Measurements from ENCODE around the gene SMU1.

SMU1 gene

DNA sequence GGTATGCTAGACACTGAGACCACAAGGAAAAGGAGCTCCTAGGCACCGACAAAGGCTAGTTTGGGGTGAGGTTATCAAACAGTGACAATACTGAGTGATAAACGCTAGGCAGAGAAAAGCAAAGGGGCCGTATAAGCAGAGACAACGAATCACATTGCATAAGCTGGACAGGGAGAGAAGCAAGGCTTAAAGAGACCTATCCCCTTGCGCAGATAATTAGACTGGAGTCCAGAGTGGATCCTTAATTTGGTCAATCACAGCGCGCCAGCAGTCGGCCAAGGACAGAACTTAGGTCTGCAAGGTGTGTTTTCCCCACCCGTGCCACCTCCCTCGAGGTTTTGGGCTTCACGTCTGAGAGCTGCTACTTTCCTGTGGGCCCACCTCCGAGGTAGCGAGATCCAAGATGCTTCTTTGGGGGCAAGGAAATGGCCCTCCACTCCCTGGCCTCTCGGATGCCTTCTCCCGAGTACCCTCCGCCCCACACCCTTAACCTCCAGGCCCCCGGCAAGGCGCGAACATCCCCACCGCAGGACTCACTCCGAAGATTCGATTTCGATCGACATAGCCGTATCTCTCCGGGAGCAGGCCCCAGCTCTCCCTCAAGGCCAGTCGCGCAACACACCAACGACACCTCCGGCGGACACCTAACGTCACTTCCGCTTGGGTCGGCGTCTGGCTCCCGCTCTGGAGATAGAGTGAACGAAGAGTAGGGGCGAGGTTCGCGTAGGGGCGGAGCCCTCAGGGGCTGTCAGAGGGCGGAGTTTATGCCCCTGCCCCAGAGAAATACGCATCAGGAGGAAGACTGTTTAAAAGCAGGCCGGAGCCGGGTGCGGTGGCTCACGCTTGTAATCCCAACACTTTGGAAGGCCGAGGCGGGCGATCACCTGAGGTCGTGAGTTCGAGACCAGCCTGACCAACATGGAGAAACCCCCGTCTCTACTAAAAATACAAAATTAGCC, at the start of gene SMU1:
TSS of gene SMU1 (minus strand) at position 629 of the 959 bp plus-strand sequence. CDS start at position 563, 66 bp downstream.
- peak; percentile 95 for DNase-seq

DNA sequence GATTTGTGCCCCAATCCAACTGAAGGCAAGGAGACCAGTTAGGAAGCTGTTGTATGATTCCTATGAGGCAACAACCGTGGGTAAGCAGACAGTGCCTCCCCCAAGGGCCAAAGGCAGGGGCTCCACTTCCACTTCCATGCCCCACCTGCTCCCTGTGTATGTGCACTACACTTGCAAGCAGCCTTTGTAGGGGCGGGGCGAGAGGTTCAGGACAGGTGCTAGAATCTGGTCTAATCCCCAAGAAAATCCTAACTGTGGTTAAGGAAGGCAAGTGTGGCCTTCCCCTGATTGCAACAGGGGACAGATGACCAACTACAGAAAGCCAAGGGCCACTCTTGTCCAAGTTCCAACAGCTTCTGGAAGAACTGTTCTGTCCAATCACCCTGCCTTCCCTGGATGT, 49.0 kb upstream of the SMU1 start:
- DNase-seq: no peak

- DNase-seq: no peak
Measured at GRCh38 chr9:33124751-33125381, 48.4 kb upstream of the SMU1 start.

GRCh38 chr9:33124046-33124445, 47.6 kb upstream of the SMU1 start:
- DNase-seq: no peak

- no peak for DNase-seq
Measured at GRCh38 chr9:33123407-33124031, 47.0 kb upstream of the SMU1 start.

DNA sequence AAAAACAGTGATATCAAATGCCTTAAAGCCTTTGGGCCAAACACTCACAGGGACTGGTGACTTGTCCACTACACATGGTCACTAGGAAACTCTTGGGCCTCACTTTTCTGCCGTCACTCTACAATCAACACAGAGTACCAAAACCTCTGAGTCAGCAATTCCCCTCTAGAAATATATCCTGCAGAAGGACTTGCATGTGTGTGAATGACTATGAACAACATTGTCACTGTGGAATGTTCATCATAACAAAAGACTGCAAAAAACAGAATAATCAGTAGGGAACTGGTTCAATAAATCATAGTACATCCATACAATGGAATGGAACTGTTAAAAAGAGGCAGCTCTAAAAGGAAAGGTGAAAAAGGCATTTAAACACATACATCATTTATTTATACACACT, 44.1 kb upstream of the SMU1 start:
- no peak for DNase-seq

DNA sequence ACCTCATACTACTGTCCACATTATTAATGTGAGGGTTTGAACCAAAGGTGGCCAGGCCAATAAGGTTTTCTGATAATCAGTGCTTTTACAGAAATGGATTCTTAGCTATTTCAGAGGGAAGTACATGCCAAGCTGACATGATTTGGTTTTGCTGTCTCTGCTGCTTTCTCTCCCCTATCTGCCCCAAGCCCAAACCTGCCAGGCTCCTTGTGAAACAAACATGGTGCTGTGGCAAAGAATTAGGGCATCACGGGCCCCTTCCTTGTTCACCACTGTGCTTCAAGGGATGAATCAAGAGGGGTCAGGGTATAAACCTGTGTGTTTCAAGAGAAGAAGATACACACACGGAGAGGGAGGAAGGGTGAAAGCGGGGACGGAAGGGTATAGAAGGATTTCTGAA, 41.3 kb upstream of the SMU1 start:
- DNase-seq: no peak

- no peak for DNase-seq
Measured at GRCh38 chr9:33117306-33117705, 40.8 kb upstream of the SMU1 start.

DNA sequence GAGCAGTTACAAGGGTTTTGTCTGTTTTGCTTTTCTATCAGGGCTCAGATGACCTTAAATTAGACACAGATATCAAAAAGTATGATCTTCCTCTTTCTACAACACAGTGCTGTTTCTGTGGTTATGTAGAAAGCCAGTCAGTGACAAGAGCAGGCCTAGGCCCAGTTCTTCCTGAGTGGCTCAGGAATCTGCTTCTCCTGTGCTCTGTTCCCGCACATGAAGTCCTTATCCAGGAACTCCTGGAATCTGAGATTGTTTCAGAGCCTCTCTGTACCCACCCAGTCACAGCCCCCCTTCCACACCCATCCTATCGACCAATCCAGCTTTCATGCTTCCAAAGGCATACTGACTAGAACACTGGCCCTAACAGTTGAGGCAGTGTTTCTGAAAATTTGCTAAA, 40.4 kb upstream of the SMU1 start:
- DNase-seq: no peak

DNA sequence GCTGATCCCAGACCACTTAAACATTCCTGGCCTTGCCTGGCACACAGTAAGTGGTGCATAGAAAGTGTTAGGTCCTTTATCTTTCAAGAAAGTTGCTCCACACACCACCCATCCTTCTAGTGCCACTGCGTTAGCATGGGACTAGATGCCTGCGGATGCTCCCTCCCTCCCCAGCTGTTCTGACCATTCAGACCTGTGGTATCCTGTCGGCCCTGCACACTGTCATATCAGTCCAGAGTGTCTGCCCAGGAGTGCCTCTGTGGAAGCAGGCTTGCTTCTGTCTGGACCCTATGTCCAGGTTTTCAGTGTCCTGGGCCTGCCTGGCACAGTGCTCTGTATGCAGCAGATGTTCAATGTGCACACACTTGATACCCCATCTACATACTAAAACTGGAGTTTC, 38.3 kb upstream of the SMU1 start:
- DNase-seq: no peak

- DNase-seq: no peak
Measured at GRCh38 chr9:33113799-33114547, 37.5 kb upstream of the SMU1 start.

GRCh38 chr9:33112094-33112493, 35.6 kb upstream of the SMU1 start:
- no peak for DNase-seq

GRCh38 chr9:33111631-33112030, 35.2 kb upstream of the SMU1 start:
- DNase-seq: no peak

GRCh38 chr9:33110686-33111085, 34.2 kb upstream of the SMU1 start:
- DNase-seq: no peak

- no peak for DNase-seq
Measured at GRCh38 chr9:33109850-33110595, 33.5 kb upstream of the SMU1 start.

GRCh38 chr9:33109097-33109496, 32.6 kb upstream of the SMU1 start:
- no peak for DNase-seq

DNA sequence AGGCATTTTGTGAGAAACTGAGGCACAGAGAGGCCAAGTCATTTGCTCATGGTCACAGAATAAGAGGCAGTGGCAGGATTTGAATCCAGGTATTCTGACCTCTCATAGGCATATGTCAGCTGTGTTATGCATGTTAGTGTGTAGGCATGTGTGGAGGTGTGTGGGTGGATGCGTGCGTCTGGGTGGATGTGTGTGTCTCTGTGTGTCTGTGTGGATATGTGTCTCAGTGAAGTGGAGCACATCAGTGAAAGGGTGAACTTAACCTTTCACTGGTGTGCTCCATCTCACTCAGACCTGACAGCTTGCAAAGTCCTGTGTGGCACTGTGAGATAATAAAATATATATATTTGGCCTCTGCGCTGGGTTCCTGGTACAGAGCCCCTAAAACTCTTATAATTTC, 32.0 kb upstream of the SMU1 start:
- no peak for DNase-seq

GRCh38 chr9:33107762-33108161, 31.3 kb upstream of the SMU1 start:
- no peak for DNase-seq

DNA sequence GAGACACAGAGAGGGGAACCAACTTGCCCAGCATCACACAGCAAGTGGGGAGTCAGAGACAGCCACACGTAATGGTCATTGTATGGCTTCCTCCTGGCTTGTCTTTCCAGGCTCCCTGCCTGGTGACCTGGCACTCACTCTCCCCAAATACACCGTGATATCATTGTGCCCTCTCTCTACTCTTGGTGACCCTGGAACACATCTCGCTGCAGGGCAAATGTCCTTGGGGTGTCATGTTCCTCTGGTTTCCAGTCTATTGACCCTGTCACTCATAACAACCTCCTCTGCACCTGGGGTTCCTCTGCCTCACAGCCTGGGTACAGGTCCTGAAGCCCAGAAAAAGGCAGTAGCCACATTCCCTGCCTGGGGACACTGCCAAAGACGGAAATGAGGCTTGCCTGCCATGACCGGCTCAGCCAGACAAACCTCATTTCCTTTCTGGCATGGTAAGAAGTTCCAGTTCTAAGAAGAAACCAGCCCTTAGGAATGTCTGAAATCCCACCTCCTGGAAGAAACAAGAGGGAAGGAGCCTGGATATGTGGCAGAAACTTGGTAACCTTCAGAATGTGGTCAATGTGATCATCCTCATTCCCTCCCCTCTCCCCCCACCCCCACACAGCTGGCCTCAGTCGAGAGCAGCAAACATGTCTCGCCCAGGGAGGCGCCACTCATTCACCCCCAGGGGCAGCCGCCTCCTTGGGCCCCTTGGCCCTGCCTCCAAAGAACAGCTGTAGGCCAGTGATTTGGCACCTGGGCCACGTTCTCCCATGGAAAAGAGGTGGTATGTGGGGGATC, 30.6 kb upstream of the SMU1 start:
- DNase-seq: no peak

DNA sequence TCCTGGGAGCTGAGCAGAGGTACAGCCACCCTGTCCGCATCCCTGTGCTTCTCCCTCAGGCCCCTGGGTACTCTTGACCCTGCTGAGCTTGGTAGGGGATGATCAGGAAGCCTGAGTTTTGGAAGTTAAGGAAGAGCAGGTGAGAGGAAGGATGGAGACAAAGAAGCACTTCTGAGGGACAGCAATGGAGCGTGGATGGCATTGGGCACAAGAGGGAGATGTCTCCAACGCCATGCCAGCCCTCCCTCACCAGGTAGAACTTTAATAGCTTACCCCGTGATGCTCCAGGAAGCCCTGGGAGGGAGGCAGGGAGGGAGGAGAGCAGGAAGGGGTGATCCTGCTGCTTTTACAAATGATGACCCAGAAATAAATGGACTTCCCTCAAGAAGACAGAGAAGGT, 29.9 kb upstream of the SMU1 start:
- no peak for DNase-seq

GRCh38 chr9:33105959-33106358, 29.5 kb upstream of the SMU1 start:
- DNase-seq: no peak

DNA sequence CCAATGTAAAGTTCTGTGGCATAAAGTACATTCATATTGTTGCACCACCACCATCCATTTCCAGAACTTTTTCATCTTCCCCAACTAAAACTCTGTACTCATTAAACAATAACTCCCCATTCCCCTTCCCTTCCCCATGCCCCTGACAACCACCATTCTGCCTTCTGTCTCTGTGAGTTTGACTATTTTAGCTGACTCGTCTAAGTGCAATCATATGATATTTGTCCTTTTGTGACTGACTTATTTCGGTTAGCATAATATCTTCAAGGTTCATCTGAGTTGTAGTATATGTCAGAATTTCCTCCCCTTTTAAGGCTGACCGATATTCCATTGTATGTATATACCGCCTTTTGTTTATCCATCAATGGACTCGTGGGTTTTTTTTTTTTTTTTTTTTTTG, 29.0 kb upstream of the SMU1 start:
- DNase-seq: no peak

All from stimulated activated naive CD4-positive, alpha-beta T cell treated with Interleukin-2 at 50 U/mL for 16 hours (primary cell).